Inflammatory macrophage (primary cell): ENCODE results near the gene LTF.
"Not testable (repeated sequence)": the region's sequence is repeated elsewhere in the genome, so short reads cannot be mapped to it uniquely, and the experiment has no call there.

Source experiments
- DNase-seq, 2 donors: peaks; one replicate each; pipeline ENCODE4 v3.0.0-alpha.2; 2020 to 2022

The LTF gene

GRCh38 chr3:46440531-46441294 lies 24.0 kb downstream of the LTF start:
- DNase-seq: peak; percentile 87 to 88

DNA sequence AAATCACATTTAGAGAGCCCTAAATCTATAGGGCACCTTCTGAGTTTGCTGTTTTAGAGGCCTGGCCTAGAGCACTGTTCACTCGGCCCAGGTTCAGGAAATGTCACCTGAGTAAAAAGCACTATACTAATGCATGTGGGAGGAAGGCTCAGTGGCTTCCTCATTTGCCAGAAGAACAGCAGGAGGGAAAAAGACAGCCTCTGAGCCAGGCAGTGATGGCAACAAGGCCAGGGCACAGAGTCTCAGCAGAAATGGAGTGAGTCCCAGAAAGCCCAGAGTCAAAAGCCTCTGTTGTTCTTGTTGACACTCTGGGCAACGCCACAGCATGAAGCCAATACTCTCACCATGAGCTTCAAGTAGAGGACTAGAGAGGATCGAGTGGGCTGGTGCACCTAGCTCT lies 25.9 kb downstream of the LTF start:
- DNase-seq: no peak

DNA sequence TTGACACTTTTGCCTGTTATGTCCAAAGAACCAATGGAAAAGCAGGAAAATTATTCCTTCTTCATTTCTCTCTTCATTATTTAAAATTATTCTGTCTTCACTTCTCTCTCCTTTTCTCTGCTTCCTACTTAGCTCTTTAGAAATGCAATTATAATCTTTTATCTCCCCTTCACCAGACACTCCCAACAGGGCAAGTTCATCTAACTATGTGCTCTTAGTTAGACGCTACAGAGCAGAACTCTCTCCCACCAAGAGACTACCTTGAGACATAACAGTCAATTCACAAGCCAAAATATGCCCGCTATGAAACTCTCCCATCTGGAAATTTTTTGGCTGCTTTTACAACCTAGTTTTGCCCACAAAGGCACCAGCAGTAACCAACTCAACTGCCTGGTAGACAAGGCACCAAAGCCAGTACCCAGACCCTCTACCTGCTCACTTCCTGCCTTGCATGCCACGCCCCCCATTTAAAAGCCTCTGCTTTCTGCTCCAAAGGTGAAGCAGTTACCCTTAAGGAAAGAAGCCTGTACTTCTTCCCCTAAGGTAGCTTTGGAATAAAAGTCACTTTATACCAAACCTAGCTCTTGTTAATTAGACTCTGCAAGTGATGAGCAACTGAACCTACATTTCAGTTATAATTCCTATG lies 29.5 kb downstream of the LTF start:
- no peak for DNase-seq

- DNase-seq: no peak
Measured at GRCh38 chr3:46433841-46434240, 30.9 kb downstream of the LTF start.

- not testable (repeated sequence) for DNase-seq
Measured at GRCh38 chr3:46433118-46433517, 31.6 kb downstream of the LTF start.

- DNase-seq: not testable (repeated sequence)
Measured at GRCh38 chr3:46431905-46432304, 32.8 kb downstream of the LTF start.

DNA sequence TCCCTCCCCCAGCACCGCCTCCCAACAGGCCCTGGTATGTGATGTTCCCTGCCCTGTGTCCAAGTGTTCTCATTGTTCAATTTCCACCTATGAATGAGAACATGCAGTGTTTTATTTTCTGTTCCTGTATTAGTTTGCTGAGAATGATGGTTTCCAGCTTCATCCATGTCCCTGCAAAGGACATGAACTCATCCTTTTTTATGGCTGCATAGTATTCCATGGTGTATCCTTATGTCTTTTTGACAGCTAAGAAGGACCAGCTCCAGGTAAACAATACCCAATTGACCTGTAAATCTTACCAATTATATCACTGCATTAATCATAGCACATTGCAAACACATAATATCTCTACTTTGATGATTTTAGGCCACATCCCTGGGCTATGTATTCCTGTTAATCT lies 33.8 kb downstream of the LTF start:
- DNase-seq: not testable (repeated sequence)

DNA sequence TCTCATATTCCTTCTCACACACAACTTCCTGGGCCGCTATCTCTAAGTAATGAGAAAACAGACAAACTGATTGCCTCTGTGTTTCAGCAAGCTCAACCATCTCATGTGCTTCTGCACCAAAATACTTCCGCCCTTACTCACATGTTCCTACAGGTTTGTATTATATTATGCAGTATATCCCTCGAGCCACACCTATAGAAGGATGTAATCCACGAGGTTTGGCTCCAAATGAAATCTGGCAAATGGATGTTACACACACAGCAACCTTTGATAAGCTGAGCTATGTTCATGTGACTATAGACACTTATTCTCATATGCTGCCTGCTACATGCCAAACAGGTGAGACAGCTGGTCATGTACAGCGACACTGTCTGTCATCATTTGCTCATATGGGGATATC lies 35.0 kb downstream of the LTF start:
- DNase-seq: no peak

DNA sequence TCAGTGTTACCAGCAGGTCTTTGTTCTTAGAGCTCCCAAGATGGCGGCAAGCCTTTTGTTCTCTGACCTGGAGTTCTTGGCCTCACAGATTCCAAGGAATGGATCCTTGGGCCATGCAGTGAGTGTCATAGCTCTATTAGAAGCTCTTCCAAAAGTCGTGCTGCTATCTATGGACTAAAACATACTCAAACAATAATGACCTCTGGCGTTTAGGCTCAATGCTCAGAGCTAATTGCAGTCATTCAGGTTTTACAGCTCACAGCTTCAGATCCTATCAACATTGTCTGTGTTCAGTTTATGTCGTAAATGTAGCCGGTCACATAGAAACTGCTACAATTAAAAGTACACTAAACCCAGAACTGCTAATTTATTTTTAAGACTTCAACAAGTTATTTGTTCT lies 35.5 kb downstream of the LTF start:
- DNase-seq: no peak

DNA sequence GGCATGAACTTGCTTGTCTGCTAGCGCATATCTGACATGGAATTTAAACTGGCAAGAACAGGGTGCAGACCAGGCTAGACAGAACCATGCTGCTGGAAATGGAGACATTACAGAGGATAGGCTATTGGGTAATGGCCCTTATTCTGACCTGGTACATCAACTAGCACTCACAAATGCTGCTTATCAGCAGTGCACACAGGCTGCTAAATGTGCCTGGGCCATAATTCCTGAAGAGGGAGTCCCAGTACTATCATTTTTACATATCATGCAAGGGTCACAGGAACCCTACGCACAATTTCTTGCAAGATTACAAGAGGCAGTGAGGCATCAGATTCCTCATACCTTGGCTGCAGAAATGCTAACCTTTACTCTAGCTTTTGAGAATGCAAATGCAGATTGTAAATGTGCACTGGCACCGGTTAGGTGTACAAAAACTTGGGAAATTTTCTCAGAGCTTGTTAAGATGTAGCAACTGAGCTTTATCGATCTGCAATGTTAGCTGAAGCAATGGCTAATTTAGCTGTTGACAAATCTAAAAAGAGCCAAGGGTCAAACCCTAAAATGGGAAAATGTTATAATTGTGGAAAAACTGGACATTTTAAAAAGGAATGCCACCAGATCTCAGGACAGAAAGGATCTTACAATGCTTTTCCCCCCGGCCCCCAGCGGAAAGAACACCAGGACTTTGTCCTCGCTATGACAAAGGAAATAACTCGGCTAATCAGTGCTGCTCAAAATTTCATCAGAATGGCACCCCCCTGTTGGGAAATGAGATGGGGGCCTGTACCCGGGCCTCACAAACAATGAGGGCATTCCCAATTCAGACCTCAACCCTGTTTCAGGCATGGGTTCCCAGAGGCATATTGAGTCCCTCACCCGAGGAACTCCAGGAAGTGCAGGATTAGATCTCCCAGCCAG lies 36.5 kb downstream of the LTF start:
- no peak for DNase-seq

DNA sequence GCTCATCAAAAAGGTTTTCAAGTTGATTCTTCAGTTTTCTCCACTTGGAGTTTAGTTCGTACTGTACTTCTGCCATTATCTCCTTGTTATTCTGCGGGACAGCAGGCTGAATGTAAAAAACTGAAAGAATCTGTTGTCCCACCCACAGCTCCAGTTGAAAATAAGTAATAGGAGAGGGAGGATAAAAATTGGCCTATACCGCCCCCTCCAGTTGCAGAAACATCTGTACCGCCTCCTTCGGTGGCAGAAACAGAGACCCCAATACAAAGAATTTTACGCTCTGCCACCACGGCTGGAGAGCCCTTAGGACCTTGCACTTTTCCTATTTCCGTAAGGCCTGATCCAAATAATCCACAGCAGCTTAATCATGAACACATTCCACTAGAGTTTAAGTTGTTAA lies 37.3 kb downstream of the LTF start:
- DNase-seq: not testable (repeated sequence)

DNA sequence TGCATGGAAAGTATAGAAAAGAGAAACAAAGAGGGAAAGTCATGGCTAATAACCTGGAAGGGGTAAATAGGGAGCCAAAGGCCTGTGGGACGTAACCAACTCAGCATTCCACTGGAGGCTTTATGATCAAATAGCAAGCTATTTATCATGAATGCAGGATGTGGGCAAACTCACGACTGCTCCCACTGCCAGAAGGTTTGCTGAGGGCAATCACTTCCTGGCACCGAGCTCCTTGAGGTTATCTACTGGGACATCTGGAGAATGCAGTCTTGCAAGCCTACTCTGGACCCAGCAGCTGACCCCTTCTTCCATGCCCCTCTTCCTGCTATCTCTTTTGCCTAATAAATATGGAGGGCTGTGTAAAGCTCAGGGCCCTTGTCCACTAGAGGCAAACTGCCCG lies 38.2 kb downstream of the LTF start:
- DNase-seq: not testable (repeated sequence)

DNA sequence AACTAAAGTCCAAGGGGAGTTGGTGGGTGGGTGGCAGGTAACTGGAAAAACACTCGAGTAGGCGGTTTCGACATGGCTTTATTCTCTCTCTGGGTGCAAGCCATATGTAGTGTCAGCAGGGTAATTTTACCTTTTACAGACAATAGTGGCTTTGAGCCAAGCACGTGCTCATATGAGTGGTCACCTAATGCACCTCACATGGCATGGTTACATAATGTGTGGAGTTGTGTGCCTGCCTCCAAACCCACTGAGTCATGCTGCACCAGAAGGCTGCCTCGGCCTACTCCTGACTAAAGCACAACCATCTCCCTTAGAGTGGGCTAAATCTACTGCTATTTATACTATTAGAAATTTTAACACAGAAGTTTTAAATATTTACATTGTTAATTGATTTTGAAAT lies 41.1 kb downstream of the LTF start:
- peak; percentile 49 to 65 for DNase-seq

- DNase-seq: no peak
Measured at GRCh38 chr3:46422617-46423016, 42.1 kb downstream of the LTF start.

DNA sequence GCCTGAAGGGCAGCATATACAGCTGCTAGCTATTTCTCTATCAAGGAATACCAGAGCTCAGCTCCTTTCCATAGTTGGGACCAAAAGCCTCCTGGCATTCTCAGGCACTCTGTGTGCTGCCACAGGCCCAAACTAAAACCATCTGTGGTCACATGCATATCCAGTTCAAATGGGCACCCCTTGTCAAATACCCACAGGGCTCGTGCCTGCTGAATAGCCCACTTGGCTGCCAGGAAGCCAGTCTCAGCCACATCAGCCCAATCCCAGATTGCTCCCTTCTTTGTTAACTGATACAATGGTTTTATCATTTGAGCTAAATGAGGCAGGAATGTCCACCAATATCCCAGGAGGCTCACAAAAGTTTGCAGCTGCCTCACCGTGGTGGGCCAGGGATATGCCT lies 43.8 kb downstream of the LTF start:
- DNase-seq: no peak

- DNase-seq: no peak
Measured at GRCh38 chr3:46419816-46420215, 44.9 kb downstream of the LTF start.

DNA sequence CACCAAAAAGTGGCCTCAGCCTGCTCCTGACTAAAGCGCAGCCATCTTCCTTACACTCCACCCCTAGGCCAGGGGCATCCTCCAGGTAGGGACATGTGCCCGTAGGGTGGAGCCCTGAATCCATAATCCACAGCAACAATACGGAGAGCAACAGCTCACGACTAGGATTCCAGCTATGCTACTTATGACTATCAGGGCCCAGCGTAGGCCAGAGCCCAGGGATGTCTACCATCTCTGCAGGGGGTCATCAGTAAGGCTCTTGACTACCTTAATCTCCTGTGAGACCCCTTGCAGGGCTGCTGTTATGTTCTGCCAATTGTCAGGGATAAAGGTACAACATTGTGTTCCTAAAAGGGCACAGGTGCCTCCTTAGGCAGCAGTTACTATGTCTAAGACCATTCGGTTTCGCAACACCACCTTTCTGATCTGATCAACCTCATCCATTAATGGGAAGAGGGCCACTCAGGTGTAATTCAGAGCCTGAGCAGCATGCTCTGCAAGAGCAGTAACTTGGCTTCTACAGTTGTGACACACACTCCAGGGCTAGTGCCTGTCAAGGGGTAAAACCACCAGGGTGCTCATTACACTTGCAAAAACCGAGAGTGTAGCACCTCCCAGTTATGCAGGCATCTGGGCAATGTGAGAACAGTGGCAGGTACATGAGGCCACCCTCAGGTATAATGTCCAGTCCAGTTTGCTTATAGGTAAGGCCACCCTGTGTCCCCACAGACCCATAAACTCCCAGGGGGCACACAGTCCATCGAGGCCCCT lies 46.7 kb downstream of the LTF start:
- no peak for DNase-seq

- DNase-seq: no peak
Measured at GRCh38 chr3:46416811-46417510, 47.7 kb downstream of the LTF start.

GRCh38 chr3:46416125-46416810 lies 48.4 kb downstream of the LTF start:
- peak in 1 of 2 donors; percentile 17 for DNase-seq

- DNase-seq: peak; percentile 56 to 61
Measured at GRCh38 chr3:46414739-46415138, 50.0 kb downstream of the LTF start.

GRCh38 chr3:46413951-46414350 lies 50.8 kb downstream of the LTF start:
- peak in 1 of 2 donors; percentile 50 for DNase-seq
